HEK293T (cell line): ENCODE data around the gene PXDC1.

ENCODE experiments used
- CTCF ChIA-PET: fragments of 350-600 bp; formaldehyde crosslinking; extraction: SDS; loops from one replicate; lab custom pipeline; 2021; ENCODE audit warnings: antibody characterized with exemption, inconsistent platforms; lab: Yijun Ruan, JAX
- POLR2A ChIA-PET: fragments of 350-600 bp; formaldehyde crosslinking; extraction: SDS; loops from one replicate; lab custom pipeline; 2020; ENCODE audit warnings: antibody characterized with exemption, inconsistent platforms; lab: Yijun Ruan, JAX
- DNase-seq: peaks from one replicate; pipeline ENCODE4 v3.0.0; 2012; ENCODE audit warnings: mixed read lengths; ENCODE audit errors: extremely low spot score
- ARNT ChIP-seq: fragments of 450-650 bp; IDR thresholded peaks from 2 replicates; pipeline ENCODE4 v1.6.1; 2017; ENCODE audit warnings: mild to moderate bottlenecking
- BHLHE40 ChIP-seq: fragments of 450-650 bp; IDR thresholded peaks from 2 replicates; pipeline ENCODE4 v1.6.1; 2016; ENCODE audit warnings: mild to moderate bottlenecking, moderate library complexity, borderline replicate concordance
- CTBP1 ChIP-seq: fragments of 450-650 bp; IDR thresholded peaks from 2 replicates; pipeline ENCODE4 v1.6.1; 2016; ENCODE audit warnings: borderline replicate concordance
- ELF4 ChIP-seq: fragments of 450-650 bp; IDR thresholded peaks from 2 replicates; pipeline ENCODE4 v1.6.1; 2017; ENCODE audit warnings: antibody characterized with exemption
- FOXA1 ChIP-seq: fragments of 450-650 bp; IDR thresholded peaks from 2 replicates; pipeline ENCODE4 v1.6.1; 2016; ENCODE audit warnings: mild to moderate bottlenecking
- FOXK2 ChIP-seq: fragments of 450-650 bp; IDR thresholded peaks from 2 replicates; pipeline ENCODE4 v1.6.1; 2016; ENCODE audit warnings: mild to moderate bottlenecking
- FOXM1 ChIP-seq: fragments of 450-650 bp; IDR thresholded peaks from 2 replicates; pipeline ENCODE4 v1.6.1; 2017; ENCODE audit warnings: mild to moderate bottlenecking, borderline replicate concordance
- HDGF ChIP-seq: fragments of 450-650 bp; IDR thresholded peaks from 2 replicates; pipeline ENCODE4 v1.6.1; 2017; ENCODE audit warnings: antibody characterized with exemption, borderline replicate concordance
- L3MBTL2 ChIP-seq: fragments of 450-650 bp; conservative IDR thresholded peaks from 2 replicates; pipeline ENCODE4 v1.6.1; 2016; ENCODE audit warnings: mild to moderate bottlenecking
- LEF1 ChIP-seq: fragments of 450-650 bp; IDR thresholded peaks from 2 replicates; pipeline ENCODE4 v1.6.1; 2017; ENCODE audit warnings: mild to moderate bottlenecking, borderline replicate concordance
- NFRKB ChIP-seq: fragments of 450-650 bp; IDR thresholded peaks from 2 replicates; pipeline ENCODE4 v1.6.1; 2016; ENCODE audit warnings: mild to moderate bottlenecking, moderate library complexity
- PKNOX1 ChIP-seq: fragments of 450-650 bp; IDR thresholded peaks from 2 replicates; pipeline ENCODE4 v1.6.1; 2016
- SP1 ChIP-seq: fragments of 450-650 bp; IDR thresholded peaks from 2 replicates; pipeline ENCODE4 v1.6.1; 2017
- SUZ12 ChIP-seq: fragments of 450-650 bp; IDR thresholded peaks from 2 replicates; pipeline ENCODE4 v1.6.1; 2016; ENCODE audit warnings: mild to moderate bottlenecking
- TARDBP ChIP-seq: fragments of 450-650 bp; IDR thresholded peaks from 2 replicates; pipeline ENCODE4 v1.6.1; 2016
- ZNF384 ChIP-seq: fragments of 450-650 bp; IDR thresholded peaks from 2 replicates; pipeline ENCODE4 v1.6.1; 2016

PXDC1 gene

GRCh38 chr6:3789896-3790558 is 38.5 kb upstream of the PXDC1 start:
- ChIA-PET POLR2A (no interaction called here), CTCF (no interaction called here)
- TF ChIP-seq LEF1 (no peak), ELF4 (no peak), NFRKB (no peak), PKNOX1 (no peak), HDGF (no peak), FOXM1 (no peak), TARDBP (no peak), SP1 (no peak)
- no peak for DNase-seq

GRCh38 chr6:3789018-3789895 is 37.7 kb upstream of the PXDC1 start:
- ChIA-PET CTCF (no interaction called here), POLR2A (no interaction called here)
- no peak for DNase-seq
- no peak for TF ChIP-seq CTBP1
- no peak for TF ChIP-seq TARDBP
- TF ChIP-seq BHLHE40: no peak
- no peak for TF ChIP-seq HDGF
- no peak for TF ChIP-seq LEF1
- TF ChIP-seq L3MBTL2: no peak
- TF ChIP-seq NFRKB: no peak
- no peak for TF ChIP-seq SUZ12
- no peak for TF ChIP-seq FOXA1
- TF ChIP-seq ELF4: no peak
- TF ChIP-seq ZNF384: no peak
- no peak for TF ChIP-seq PKNOX1

- ChIA-PET POLR2A (no interaction called here), CTCF (no interaction called here)
- no peak for TF ChIP-seq SUZ12
- DNase-seq: no peak
Measured at GRCh38 chr6:3788408-3789017, 37.0 kb upstream of the PXDC1 start.

GRCh38 chr6:3786141-3786540 is 34.6 kb upstream of the PXDC1 start:
- no peak for TF ChIP-seq NFRKB
- TF ChIP-seq FOXM1: no peak
- TF ChIP-seq ZNF384: no peak
- TF ChIP-seq FOXK2: no peak
- TF ChIP-seq L3MBTL2: no peak
- TF ChIP-seq PKNOX1: no peak
- no peak for TF ChIP-seq BHLHE40
- TF ChIP-seq ELF4: no peak
- TF ChIP-seq HDGF: no peak
- TF ChIP-seq SP1: no peak
- no peak for TF ChIP-seq TARDBP
- TF ChIP-seq FOXA1: no peak
- TF ChIP-seq LEF1: no peak
- no peak for TF ChIP-seq SUZ12
- TF ChIP-seq CTBP1: no peak
- TF ChIP-seq ARNT: no peak
- no peak for DNase-seq
- POLR2A ChIA-PET: no interaction called here
- CTCF ChIA-PET: interaction anchor here (0.9 kb wide), 1 partner anchor 148 kb away, joined by 3 read pairs; no protein-coding TSS in a partner anchor

GRCh38 chr6:3785745-3786098 is 34.2 kb upstream of the PXDC1 start:
- no peak for DNase-seq
- ChIA-PET CTCF (interaction anchor here (0.9 kb wide), 1 partner anchor 148 kb away, joined by 3 read pairs; no protein-coding TSS in a partner anchor), POLR2A (no interaction called here)
- TF ChIP-seq HDGF (no peak), FOXM1 (no peak), ZNF384 (no peak), L3MBTL2 (no peak), SUZ12 (no peak), NFRKB (no peak), FOXK2 (no peak), TARDBP (no peak), SP1 (no peak)
